ENCODE results near the gene RS1.
A peak's percentile ranks its signal among the peaks of the same experiment; 100 is the strongest.

The RS1 gene

GRCh38 chrX:18682979-18683387 lies 11.1 kb upstream of the RS1 start:
- peak; percentile 17 for DNase-seq (ENCODE audit: low read depth)
- TF ChIP-seq, protein P1, sequence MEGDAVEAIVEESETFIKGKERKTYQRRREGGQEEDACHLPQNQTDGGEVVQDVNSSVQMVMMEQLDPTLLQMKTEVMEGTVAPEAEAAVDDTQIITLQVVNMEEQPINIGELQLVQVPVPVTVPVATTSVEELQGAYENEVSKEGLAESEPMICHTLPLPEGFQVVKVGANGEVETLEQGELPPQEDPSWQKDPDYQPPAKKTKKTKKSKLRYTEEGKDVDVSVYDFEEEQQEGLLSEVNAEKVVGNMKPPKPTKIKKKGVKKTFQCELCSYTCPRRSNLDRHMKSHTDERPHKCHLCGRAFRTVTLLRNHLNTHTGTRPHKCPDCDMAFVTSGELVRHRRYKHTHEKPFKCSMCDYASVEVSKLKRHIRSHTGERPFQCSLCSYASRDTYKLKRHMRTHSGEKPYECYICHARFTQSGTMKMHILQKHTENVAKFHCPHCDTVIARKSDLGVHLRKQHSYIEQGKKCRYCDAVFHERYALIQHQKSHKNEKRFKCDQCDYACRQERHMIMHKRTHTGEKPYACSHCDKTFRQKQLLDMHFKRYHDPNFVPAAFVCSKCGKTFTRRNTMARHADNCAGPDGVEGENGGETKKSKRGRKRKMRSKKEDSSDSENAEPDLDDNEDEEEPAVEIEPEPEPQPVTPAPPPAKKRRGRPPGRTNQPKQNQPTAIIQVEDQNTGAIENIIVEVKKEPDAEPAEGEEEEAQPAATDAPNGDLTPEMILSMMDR (IDR thresholded peaks at IDR 0.05; ENCODE audit: insufficient read depth, low read depth, low read length, missing control alignments), result no peak
- H3K4me3 ChIP-seq (ENCODE audit: low read depth, low read length), result no peak overlapping the region

- H3K4me3 ChIP-seq (ENCODE audit: low read depth, low read length), result no peak overlapping the region
- no peak for DNase-seq (ENCODE audit: low read depth)
- TF ChIP-seq, protein P1 (IDR thresholded peaks at IDR 0.05; ENCODE audit: insufficient read depth, low read depth, low read length, missing control alignments), result no peak
Observed at GRCh38 chrX:18681996-18682395, 10.1 kb upstream of the RS1 start.

- no peak overlapping the region for H3K4me3 ChIP-seq (ENCODE audit: low read depth, low read length)
- no peak for DNase-seq (ENCODE audit: low read depth)
- TF ChIP-seq, protein P1 (IDR thresholded peaks at IDR 0.05; ENCODE audit: insufficient read depth, low read depth, low read length, missing control alignments), result no peak
Observed at GRCh38 chrX:18677161-18677869, 5.4 kb upstream of the RS1 start.

DNA sequence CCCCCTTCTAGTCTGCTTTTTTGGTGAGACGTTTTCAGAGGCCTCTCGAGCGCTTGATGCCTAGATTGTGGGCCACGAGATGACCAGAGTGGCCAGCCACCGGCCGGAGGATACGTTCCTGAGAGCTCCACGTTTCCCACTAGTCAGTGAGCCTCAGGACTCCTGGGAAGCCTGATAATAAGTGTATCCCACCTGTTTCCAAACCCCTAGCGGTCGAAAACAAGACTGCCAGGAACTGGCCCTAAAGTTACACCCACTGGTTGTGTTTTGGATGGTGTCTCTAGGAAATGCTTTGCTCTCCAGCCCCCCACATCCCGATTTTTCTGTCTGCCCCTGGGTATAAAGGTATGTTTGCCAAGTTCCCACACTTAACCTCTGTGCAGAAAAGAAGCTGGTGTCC lies 4.6 kb upstream of the RS1 start:
- no peak for DNase-seq (ENCODE audit: low read depth)
- TF ChIP-seq, protein P1 (IDR thresholded peaks at IDR 0.05; ENCODE audit: insufficient read depth, low read depth, low read length, missing control alignments), result no peak
- no peak overlapping the region for H3K4me3 ChIP-seq (ENCODE audit: low read depth, low read length)

GRCh38 chrX:18676050-18676449 lies 4.1 kb upstream of the RS1 start:
- TF ChIP-seq, protein P1 (IDR thresholded peaks at IDR 0.05; ENCODE audit: insufficient read depth, low read depth, low read length, missing control alignments), result no peak
- H3K4me3 ChIP-seq (ENCODE audit: low read depth, low read length), result peak overlapping the region; percentile 51
- DNase-seq (ENCODE audit: low read depth), result no peak

- DNase-seq (ENCODE audit: low read depth), result peak; percentile 91
- peak overlapping the region; percentile 55 for H3K4me3 ChIP-seq (ENCODE audit: low read depth, low read length)
Observed at GRCh38 chrX:18674788-18675735, 3.2 kb upstream of the RS1 start.

More at GRCh38 chrX:18674788-18675735, 3.2 kb upstream of the RS1 start:
- TF ChIP-seq, protein P1 (IDR thresholded peaks at IDR 0.05; ENCODE audit: insufficient read depth, low read depth, low read length, missing control alignments), result no peak
